Astrocyte (in vitro differentiated cells and primary cell): ENCODE results near the gene METTL1. TPM values are rescaled to one million over a fixed set of nuclear protein-coding genes. Genes with fewer than 3 reads are reported as not detected.

Experiments used
- DNase-seq: peaks from one replicate; pipeline ENCODE4 v3.0.0-alpha.2; 2010; ENCODE audit warnings: low read depth
- FAIRE-seq: peaks from 2 replicates; lab custom pipeline; 2011; peaks lifted over from hg19 to GRCh38; lab: Jason Lieb, UNC
- H2AFZ ChIP-seq: 2 replicates; pipeline ENCODE4 v1.6.0; 2012; ENCODE audit warnings: low read depth, low read length, inconsistent platforms
- H3K27ac ChIP-seq: 2 replicates; pipeline ENCODE4 v1.5.1; 2011; ENCODE audit warnings: low read depth, low read length, inconsistent platforms
- H3K27me3 ChIP-seq: 2 replicates; pipeline ENCODE4 v1.6.0; 2011; ENCODE audit warnings: low read length, inconsistent platforms; ENCODE audit not compliant: insufficient read depth
- H3K36me3 ChIP-seq: 2 replicates; pipeline ENCODE4 v1.5.1; 2011; ENCODE audit warnings: low read length, inconsistent platforms; ENCODE audit not compliant: insufficient read depth
- H3K4me1 ChIP-seq: 2 replicates; pipeline ENCODE4 v1.5.1; 2011; ENCODE audit warnings: low read length, inconsistent platforms; ENCODE audit not compliant: insufficient read depth
- H3K4me2 ChIP-seq: 2 replicates; pipeline ENCODE4 v1.6.0; 2012; ENCODE audit warnings: low read length, inconsistent platforms
- H3K4me3 ChIP-seq: 2 replicates; pipeline ENCODE4 v1.5.1; 2011; ENCODE audit warnings: low read depth, mild to moderate bottlenecking, low read length, inconsistent platforms; ENCODE audit not compliant: insufficient read depth
- H3K79me2 ChIP-seq: 2 replicates; pipeline ENCODE4 v1.6.0; 2012; ENCODE audit warnings: mild to moderate bottlenecking, low read length, inconsistent platforms; ENCODE audit not compliant: insufficient read depth
- H3K9ac ChIP-seq: 2 replicates; pipeline ENCODE4 v1.6.0; 2012; ENCODE audit warnings: mild to moderate bottlenecking, low read length, inconsistent platforms
- H3K9me3 ChIP-seq: 2 replicates; pipeline ENCODE4 v1.5.1; 2012; ENCODE audit warnings: low read depth, mild to moderate bottlenecking, low read length, inconsistent platforms; ENCODE audit not compliant: insufficient read depth
- H4K20me1 ChIP-seq: 2 replicates; pipeline ENCODE4 v1.6.0; 2012; ENCODE audit warnings: low read length, inconsistent platforms; ENCODE audit not compliant: insufficient read depth
- H3K27ac Mint-ChIP-seq: one replicate; pipeline ENCODE4 v1.8.0; 2021; ENCODE audit warnings: mild to moderate bottlenecking, mixed read lengths; ENCODE audit not compliant: unreplicated experiment
- H3K27me3 Mint-ChIP-seq: one replicate; pipeline ENCODE4 v1.8.0; 2021; ENCODE audit warnings: low read depth, mixed read lengths; ENCODE audit not compliant: unreplicated experiment
- H3K36me3 Mint-ChIP-seq: one replicate; pipeline ENCODE4 v1.8.0; 2021; ENCODE audit warnings: low read depth, mixed read lengths; ENCODE audit not compliant: unreplicated experiment
- H3K4me1 Mint-ChIP-seq: one replicate; pipeline ENCODE4 v1.8.0; 2021; ENCODE audit warnings: low read depth, mixed read lengths; ENCODE audit not compliant: unreplicated experiment
- H3K4me3 Mint-ChIP-seq: one replicate; pipeline ENCODE4 v1.8.0; 2021; ENCODE audit warnings: mild to moderate bottlenecking, moderate library complexity, mixed read lengths; ENCODE audit not compliant: unreplicated experiment
- H3K9me3 Mint-ChIP-seq: one replicate; pipeline ENCODE4 v1.8.0; 2021; ENCODE audit warnings: mild to moderate bottlenecking, mixed read lengths; ENCODE audit not compliant: unreplicated experiment
- EZH2 ChIP-seq: IDR thresholded peaks from 2 replicates; pipeline ENCODE4 v1.6.1; 2012; ENCODE audit warnings: mild to moderate bottlenecking, low read length, inconsistent platforms; ENCODE audit not compliant: insufficient read depth
- total RNA-seq: library from RNA; stranded (reverse); gene quantifications from 2 replicates; pipeline ENCODE4 v1.2.1, GENCODE V29; 2021
- TF ChIP-seq, protein P1 (sequence below): IDR thresholded peaks from 2 replicates; pipeline ENCODE4 v1.5.1; 2011; ENCODE audit warnings: low read depth, mild to moderate bottlenecking, inconsistent platforms, low read length, moderate library complexity; ENCODE audit not compliant: insufficient read depth

METTL1 gene
- total RNA-seq, 1 donor from 2014 or later, result 21.1 TPM

DNA sequence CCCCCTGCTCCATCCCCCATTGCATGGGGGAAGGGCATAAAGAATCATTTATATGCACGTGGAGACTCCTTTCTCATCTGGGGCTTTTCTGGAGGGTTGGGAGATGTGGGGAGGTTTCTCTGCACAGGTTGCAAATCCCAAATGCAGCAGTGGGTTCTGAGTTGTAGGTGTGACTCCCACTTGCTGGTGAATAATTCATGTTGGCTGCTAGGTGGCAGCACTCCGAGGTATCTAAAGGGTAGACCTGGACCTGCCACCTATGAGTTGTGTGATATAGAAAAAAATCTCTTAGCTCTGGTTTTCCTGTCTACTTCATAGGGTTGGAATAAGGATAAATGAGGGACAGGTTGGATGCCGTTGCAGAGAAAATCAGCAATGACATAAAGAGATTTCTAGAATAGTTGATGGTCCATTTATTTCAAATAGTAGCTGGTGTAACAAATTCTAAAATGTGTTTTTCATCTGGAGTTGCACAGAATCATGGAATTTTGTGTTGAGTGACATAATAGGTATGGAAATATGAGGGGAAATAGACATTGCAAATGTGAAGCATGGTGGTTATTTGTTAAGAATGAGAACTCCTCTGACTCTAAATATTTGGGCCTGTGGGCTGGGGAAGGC lies 12.4 kb downstream of the METTL1 start:
- DNase-seq (no peak), FAIRE-seq (no peak)
- Histone ChIP-seq H3K36me3 (no peaks in the 10 kb centered on the region), H2AFZ (no peak overlapping the region), H3K27ac (no peak overlapping the region), H3K79me2 (no peaks in the 10 kb centered on the region), H3K4me3 (no peak overlapping the region), H3K4me1 (peaks cover 2% of the 10 kb centered on the region), H4K20me1 (peaks cover 13% of the 10 kb centered on the region), H3K27me3 (peaks cover 20% of the 10 kb centered on the region), H3K9me3 (no peaks in the 10 kb centered on the region), H3K9ac (no peak overlapping the region), H3K4me2 (no peak overlapping the region)
- no peak for TF ChIP-seq EZH2
- TF ChIP-seq, protein P1, sequence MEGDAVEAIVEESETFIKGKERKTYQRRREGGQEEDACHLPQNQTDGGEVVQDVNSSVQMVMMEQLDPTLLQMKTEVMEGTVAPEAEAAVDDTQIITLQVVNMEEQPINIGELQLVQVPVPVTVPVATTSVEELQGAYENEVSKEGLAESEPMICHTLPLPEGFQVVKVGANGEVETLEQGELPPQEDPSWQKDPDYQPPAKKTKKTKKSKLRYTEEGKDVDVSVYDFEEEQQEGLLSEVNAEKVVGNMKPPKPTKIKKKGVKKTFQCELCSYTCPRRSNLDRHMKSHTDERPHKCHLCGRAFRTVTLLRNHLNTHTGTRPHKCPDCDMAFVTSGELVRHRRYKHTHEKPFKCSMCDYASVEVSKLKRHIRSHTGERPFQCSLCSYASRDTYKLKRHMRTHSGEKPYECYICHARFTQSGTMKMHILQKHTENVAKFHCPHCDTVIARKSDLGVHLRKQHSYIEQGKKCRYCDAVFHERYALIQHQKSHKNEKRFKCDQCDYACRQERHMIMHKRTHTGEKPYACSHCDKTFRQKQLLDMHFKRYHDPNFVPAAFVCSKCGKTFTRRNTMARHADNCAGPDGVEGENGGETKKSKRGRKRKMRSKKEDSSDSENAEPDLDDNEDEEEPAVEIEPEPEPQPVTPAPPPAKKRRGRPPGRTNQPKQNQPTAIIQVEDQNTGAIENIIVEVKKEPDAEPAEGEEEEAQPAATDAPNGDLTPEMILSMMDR, result peak; percentile 41
- Mint-ChIP-seq H3K36me3 (peaks cover 19% of the 10 kb centered on the region), H3K4me1 (peaks cover 3% of the 10 kb centered on the region), H3K27me3 (peaks cover 24% of the 10 kb centered on the region), H3K4me3 (no peak overlapping the region), H3K27ac (peak overlapping the region; percentile 20), H3K9me3 (no peaks in the 10 kb centered on the region)

DNA sequence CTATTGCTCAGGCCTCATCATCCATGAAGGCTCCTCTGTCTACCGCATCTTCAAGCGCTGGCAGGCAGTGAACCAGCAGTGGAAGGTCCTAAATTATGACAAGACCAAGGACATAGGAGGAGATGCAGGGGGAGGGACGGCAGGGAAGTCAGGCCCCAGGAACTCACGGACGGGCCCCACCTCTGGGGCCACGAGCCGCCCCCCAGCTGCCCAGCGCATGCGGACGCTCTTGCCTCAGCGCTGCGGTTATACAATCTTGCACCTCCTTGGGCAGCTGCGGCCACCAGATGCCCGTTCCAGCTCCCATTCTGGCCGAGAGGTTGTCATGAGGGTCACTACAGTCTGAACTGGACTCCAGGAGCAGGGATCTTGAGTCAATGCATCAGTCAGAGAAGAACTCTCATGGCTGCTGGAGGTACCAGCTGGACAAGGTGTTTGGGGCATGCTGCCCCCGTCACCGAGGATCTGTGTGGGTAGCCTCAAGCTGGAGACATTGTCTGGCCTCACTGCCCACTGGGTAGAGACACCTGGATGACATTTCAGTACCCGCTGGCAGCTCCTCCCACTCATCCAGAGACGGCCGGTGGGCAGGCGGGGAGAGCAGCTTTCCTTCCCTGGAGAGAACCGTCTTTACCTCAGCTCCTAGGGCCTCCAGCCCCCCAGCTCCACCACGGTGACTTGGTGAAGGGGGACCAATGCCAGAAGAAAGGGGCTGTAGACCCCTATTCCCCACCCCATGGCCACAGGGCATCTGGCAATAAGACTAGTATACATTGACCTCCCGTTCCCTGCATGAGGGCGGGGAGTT lies 13.1 kb downstream of the METTL1 start:
- Histone ChIP-seq H3K27me3 (peaks cover 15% of the 10 kb centered on the region), H3K9me3 (no peaks in the 10 kb centered on the region), H3K36me3 (no peaks in the 10 kb centered on the region), H2AFZ (no peak overlapping the region), H3K9ac (no peak overlapping the region), H3K79me2 (no peaks in the 10 kb centered on the region), H3K4me2 (no peak overlapping the region), H3K4me3 (no peak overlapping the region), H3K4me1 (peaks cover 4% of the 10 kb centered on the region), H3K27ac (no peak overlapping the region), H4K20me1 (peaks cover 13% of the 10 kb centered on the region)
- DNase-seq (no peak), FAIRE-seq (no peak)
- Mint-ChIP-seq H3K27ac (no peak overlapping the region), H3K4me1 (peaks cover 10% of the 10 kb centered on the region), H3K4me3 (no peak overlapping the region), H3K36me3 (peaks cover 16% of the 10 kb centered on the region), H3K27me3 (peaks cover 17% of the 10 kb centered on the region), H3K9me3 (no peaks in the 10 kb centered on the region)
- TF ChIP-seq, protein P1, result no peak
- no peak for TF ChIP-seq EZH2
